SU-DHL-6 (cell line): ENCODE measurements around the gene VPS13D.

Experiments
- H2AFZ ChIP-seq: fragments of 200-600 bp; sonication (generic); 2 replicates; pipeline ENCODE4 v1.6.1; 2014; ENCODE audit warnings: low read depth, mild to moderate bottlenecking, moderate library complexity, mixed read lengths, antibody characterized with exemption, low read length; ENCODE audit not compliant: severe bottlenecking
- H3F3A ChIP-seq: fragments of 200-600 bp; shearing (Covaris generic); 2 replicates; pipeline ENCODE4 v1.6.0; 2016; ENCODE audit warnings: antibody characterized with exemption, mild to moderate bottlenecking; ENCODE audit not compliant: insufficient read depth
- H3K27ac ChIP-seq: fragments of 200-600 bp; sonication (generic); 2 replicates; pipeline ENCODE4 v1.5.1; 2016; ENCODE audit warnings: low read depth, mild to moderate bottlenecking, low read length, moderate library complexity, mixed read lengths
- H3K27me3 ChIP-seq: fragments of 200-600 bp; sonication (generic), shearing (Covaris generic); 2 replicates; pipeline ENCODE4 v1.6.0; 2014; ENCODE audit warnings: mild to moderate bottlenecking, low read length
- H3K36me3 ChIP-seq: fragments of 200-600 bp; sonication (generic); 2 replicates; pipeline ENCODE4 v1.6.1; 2014; ENCODE audit warnings: mild to moderate bottlenecking, low read length, mixed read lengths
- H3K4me2 ChIP-seq: fragments of 300-600, 200-600 bp; shearing (Covaris generic), sonication (generic); 2 replicates; pipeline ENCODE4 v1.6.0; 2014; ENCODE audit warnings: low read length, low read depth, mild to moderate bottlenecking; ENCODE audit not compliant: poor library complexity, severe bottlenecking
- H3K4me3 ChIP-seq: fragments of 200-600 bp; sonication (generic); 2 replicates; pipeline ENCODE4 v1.5.1; 2014; ENCODE audit warnings: antibody characterized with exemption, low read length, mild to moderate bottlenecking, mixed read lengths; ENCODE audit not compliant: insufficient read depth, poor library complexity, severe bottlenecking
- H3K79me2 ChIP-seq: fragments of 200-600 bp; sonication (generic); 2 replicates; pipeline ENCODE4 v1.6.1; 2014; ENCODE audit warnings: mild to moderate bottlenecking, low read length, moderate library complexity; ENCODE audit not compliant: insufficient read depth
- H3K9ac ChIP-seq: fragments of 200-600 bp; sonication (generic); 2 replicates; pipeline ENCODE4 v1.7.0; 2014; ENCODE audit warnings: mild to moderate bottlenecking, low read length
- H3K9me2 ChIP-seq: fragments of 200-600 bp; sonication (generic); replicated peaks from 2 replicates; pipeline ENCODE4 v1.6.1; 2014; ENCODE audit warnings: low read length; ENCODE audit not compliant: insufficient read depth
- H3K9me3 ChIP-seq: fragments of 200-600 bp; sonication (generic); 2 replicates; pipeline ENCODE4 v1.6.1; 2014; ENCODE audit warnings: low read length, mixed read lengths; ENCODE audit not compliant: insufficient read depth
- H4K20me1 ChIP-seq: fragments of 200-600 bp; sonication (generic); 2 replicates; pipeline ENCODE4 v1.6.1; 2014; ENCODE audit warnings: low read depth, mild to moderate bottlenecking, antibody characterized with exemption, low read length, moderate library complexity, mixed read lengths
- CTCF ChIP-seq: fragments of 200-600 bp; sonication (generic); IDR thresholded peaks from one replicate; pipeline ENCODE4 v1.5.1; 2017; ENCODE audit warnings: antibody characterized with exemption, mild to moderate bottlenecking, low read length, moderate library complexity; ENCODE audit not compliant: insufficient read depth, poor library complexity, severe bottlenecking
- EZH2phosphoT487 ChIP-seq: fragments of 200-600 bp; sonication (generic), shearing (Covaris generic); conservative IDR thresholded peaks from 2 replicates; pipeline ENCODE4 v1.6.1; 2018; ENCODE audit warnings: mild to moderate bottlenecking, antibody characterized with exemption, low read length, moderate library complexity, mixed read lengths

VPS13D gene

GRCh38 chr1:12380326-12381249 lies 150.8 kb downstream of the VPS13D start:
- H3K36me3 ChIP-seq: peaks cover 8% of the 10 kb centered on the region
- no peaks in the 10 kb centered on the region for H4K20me1 ChIP-seq
- H3K27me3 ChIP-seq: no peaks in the 10 kb centered on the region
- H3F3A ChIP-seq: no peaks in the 10 kb centered on the region
- no peak overlapping the region for H3K27ac ChIP-seq
- no peak overlapping the region for H2AFZ ChIP-seq
- H3K9ac ChIP-seq: no peak overlapping the region
- H3K9me3 ChIP-seq: no peaks in the 10 kb centered on the region
- no peak for TF ChIP-seq EZH2phosphoT487
- TF ChIP-seq CTCF: no peak
- no peak overlapping the region for H3K4me3 ChIP-seq
- no peaks in the 10 kb centered on the region for H3K79me2 ChIP-seq
- no peak overlapping the region for H3K4me2 ChIP-seq
- H3K9me2 ChIP-seq: no peaks in the 10 kb centered on the region

- Histone ChIP-seq H2AFZ (no peak overlapping the region), H3K27me3 (no peaks in the 10 kb centered on the region), H3K36me3 (peaks cover 29% of the 10 kb centered on the region), H3K4me3 (no peak overlapping the region), H3K27ac (no peak overlapping the region), H3F3A (no peaks in the 10 kb centered on the region), H3K9me3 (peaks cover 8% of the 10 kb centered on the region; the same call in 1 of the 2 replicates), H3K9ac (no peak overlapping the region), H3K9me2 (no peaks in the 10 kb centered on the region), H4K20me1 (no peaks in the 10 kb centered on the region), H3K79me2 (no peaks in the 10 kb centered on the region), H3K4me2 (no peak overlapping the region)
- TF ChIP-seq EZH2phosphoT487 (no peak), CTCF (no peak)
Observed at GRCh38 chr1:12383001-12383400, 153.2 kb downstream of the VPS13D start.

GRCh38 chr1:12383786-12384185 lies 154.0 kb downstream of the VPS13D start:
- Histone ChIP-seq H3K9me2 (no peaks in the 10 kb centered on the region), H3K79me2 (no peaks in the 10 kb centered on the region), H3F3A (no peaks in the 10 kb centered on the region), H3K9me3 (peaks cover 8% of the 10 kb centered on the region; the same call in 1 of the 2 replicates), H4K20me1 (no peaks in the 10 kb centered on the region), H3K4me3 (no peak overlapping the region), H2AFZ (no peak overlapping the region), H3K9ac (no peak overlapping the region), H3K36me3 (peaks cover 30% of the 10 kb centered on the region), H3K27me3 (no peaks in the 10 kb centered on the region), H3K4me2 (no peak overlapping the region), H3K27ac (no peak overlapping the region)
- TF ChIP-seq CTCF: no peak
- no peak for TF ChIP-seq EZH2phosphoT487
